Stimulated activated CD8-positive, alpha-beta memory T cell treated with anti-CD3 and anti-CD28 coated beads, Interleukin-7, amount 100 ng/mL, for 48 hours (primary cell): ENCODE results near the gene C5orf24.
"Not testable (repeated sequence)": the region's sequence is repeated elsewhere in the genome, so short reads cannot be mapped to it uniquely, and the experiment has no call there.

ENCODE experiments used
- DNase-seq, 2 donors: peaks; one replicate each; pipeline ENCODE4 v3.0.0-alpha.2; 2020; ENCODE audit warnings: low read depth in 1 of 2; ENCODE audit errors: extremely low read depth in 1 of 2

The C5orf24 gene

GRCh38 chr5:134856465-134856864 is 10.7 kb downstream of the C5orf24 start:
- not testable (repeated sequence) for DNase-seq

- no peak for DNase-seq
Measured at GRCh38 chr5:134857401-134857800, 11.6 kb downstream of the C5orf24 start.

GRCh38 chr5:134864707-134865106 is 18.9 kb downstream of the C5orf24 start:
- no peak for DNase-seq

- no peak for DNase-seq
Measured at GRCh38 chr5:134873494-134873893, 27.7 kb downstream of the C5orf24 start.

GRCh38 chr5:134873987-134874830 is 28.4 kb downstream of the C5orf24 start, which contains the start of gene TXNDC15:
Gene TXNDC15, plus strand, starts transcription at chr5:134874371. Its CDS starts 57 bp downstream, at chr5:134874428.
- DNase-seq = peak; percentile 65 to 69

- DNase-seq = no peak
Measured at GRCh38 chr5:134874831-134875655, 29.3 kb downstream of the C5orf24 start.

- no peak for DNase-seq
Measured at GRCh38 chr5:134877159-134877558, 31.4 kb downstream of the C5orf24 start.

- no peak for DNase-seq
Measured at GRCh38 chr5:134878403-134878802, 32.6 kb downstream of the C5orf24 start.

GRCh38 chr5:134879456-134879855 is 33.7 kb downstream of the C5orf24 start:
- DNase-seq = no peak

- not testable (repeated sequence) for DNase-seq
Measured at GRCh38 chr5:134880937-134881336, 35.2 kb downstream of the C5orf24 start.

GRCh38 chr5:134881711-134882110 is 35.9 kb downstream of the C5orf24 start:
- DNase-seq = not testable (repeated sequence)

- DNase-seq = no peak
Measured at GRCh38 chr5:134887593-134888159, 41.9 kb downstream of the C5orf24 start.

- no peak for DNase-seq
Measured at GRCh38 chr5:134889335-134889734, 43.6 kb downstream of the C5orf24 start.

GRCh38 chr5:134891473-134891872 is 45.7 kb downstream of the C5orf24 start:
- DNase-seq = no peak

- DNase-seq = no peak
Measured at GRCh38 chr5:134892282-134892681, 46.5 kb downstream of the C5orf24 start.

- DNase-seq = no peak
Measured at GRCh38 chr5:134892926-134893325, 47.2 kb downstream of the C5orf24 start.

GRCh38 chr5:134893748-134894505 is 48.2 kb downstream of the C5orf24 start:
- no peak for DNase-seq

GRCh38 chr5:134902071-134902801 is 56.5 kb downstream of the C5orf24 start:
- DNase-seq = no peak

- DNase-seq = peak; percentile 86 to 90
Measured at GRCh38 chr5:134904610-134905245, 59.0 kb downstream of the C5orf24 start, which contains the start of gene PCBD2. Gene PCBD2, plus strand, starts transcription at chr5:134905131. Its CDS starts 9 bp downstream, at chr5:134905140.
